Measurements from ENCODE around the gene PRDX2. TPM values are rescaled to one million over a fixed set of nuclear protein-coding genes. Genes with fewer than 3 reads are reported as not detected.

Gene PRDX2
- total and polyA plus RNA-seq, 2 of the 4 experiments (the other 2 are of a cell fraction): 371 to 378 TPM

DNA sequence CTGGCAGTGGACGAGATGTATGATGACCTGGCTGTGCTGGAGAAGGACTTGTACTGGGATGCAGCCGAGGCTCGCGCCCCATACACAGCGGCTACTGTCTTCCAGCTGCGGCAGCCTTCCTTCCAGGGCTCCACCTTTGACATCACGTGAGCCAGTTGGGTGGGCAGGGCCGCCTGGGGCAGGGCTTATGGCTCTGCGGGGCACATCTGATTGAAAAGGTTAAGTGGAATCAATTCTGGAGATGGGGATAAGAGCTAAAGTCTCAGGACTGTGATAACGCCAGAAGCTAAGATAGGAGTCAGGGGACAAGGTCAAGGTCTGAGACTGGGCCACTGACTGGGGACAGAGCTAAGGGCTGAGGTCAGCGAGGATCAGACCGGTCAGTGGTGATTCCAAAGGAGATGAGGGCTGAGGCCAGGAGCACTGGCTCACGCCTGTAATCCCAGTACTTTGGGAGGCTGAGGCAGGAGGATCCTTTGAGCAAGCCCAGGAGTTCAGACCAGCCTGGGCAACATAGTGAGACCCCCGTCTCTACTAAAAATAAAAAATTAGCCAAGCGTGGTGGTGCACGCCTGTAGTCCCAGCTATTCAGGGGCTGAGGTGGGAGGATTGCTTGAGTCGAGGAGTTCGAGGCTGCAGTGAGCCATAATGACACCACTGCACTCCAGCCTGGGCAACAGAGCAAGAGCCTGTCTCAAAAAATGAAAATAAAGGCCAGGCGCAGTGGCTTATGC lies 45.3 kb downstream of the PRDX2 start:
- Histone ChIP-seq H3K18ac (ENCODE audit: low read depth, low read length) (no peak overlapping the region), H2AK9ac (replicated peaks; ENCODE audit: low read depth, low read length, poor library complexity) (no peak overlapping the region), H3K4ac (ENCODE audit: low read depth, low read length) (no peak overlapping the region), H2AK5ac (ENCODE audit: low read depth, low read length) (no peak overlapping the region), H3K79me1 (ENCODE audit: low read depth in 1 of 2, low read length in 2 of 2) (no peaks in the 10 kb centered on the region), H2AFZ (replicated peaks; ENCODE audit: low read length, poor library complexity) (no peak overlapping the region), H3K4me3 (ENCODE audit: insufficient read depth, low read depth, low read length) (no peak overlapping the region), H3K23ac (ENCODE audit: low read depth, low read length) (no peak overlapping the region), H2BK120ac (ENCODE audit: low read depth, low read length) (no peak overlapping the region), H2BK20ac (ENCODE audit: low read depth, low read length) (no peak overlapping the region), H4K5ac (ENCODE audit: low read depth, low read length) (no peak overlapping the region), H4K20me1 (ENCODE audit: insufficient read depth, low read length) (no peaks in the 10 kb centered on the region), H3K14ac (replicated peaks; ENCODE audit: low read depth, low read length) (no peak overlapping the region), H3K36me3 (ENCODE audit: control insufficient read depth, insufficient read depth, low read length) (no peaks in the 10 kb centered on the region), H3K27ac (ENCODE audit: insufficient read depth, low read length) (no peak overlapping the region), H3K56ac (ENCODE audit: extremely low read depth, insufficient read depth, low read length) (no peak overlapping the region), H2BK15ac (ENCODE audit: low read depth, low read length) (no peak overlapping the region), H3K9me3 (ENCODE audit: control insufficient read depth, insufficient read depth, low read length) (no peaks in the 10 kb centered on the region), H3K9ac (ENCODE audit: low read depth, low read length) (no peak overlapping the region), H3K27me3 (ENCODE audit: control insufficient read depth, insufficient read depth, low read length) (peaks cover 15% of the 10 kb centered on the region), H4K8ac (ENCODE audit: low read depth in 2 of 2, low read length in 2 of 2) (no peak overlapping the region), H3K4me2 (ENCODE audit: low read depth, low read length) (no peak overlapping the region), H3K9me1 (ENCODE audit: insufficient read depth, low read length) (no peaks in the 10 kb centered on the region), H2BK5ac (ENCODE audit: low read depth, low read length, poor library complexity, severe bottlenecking) (no peak overlapping the region), H3K4me1 (ENCODE audit: control insufficient read depth, insufficient read depth, low read length) (no peaks in the 10 kb centered on the region), H4K91ac (ENCODE audit: insufficient read depth, low read depth, low read length) (no peak overlapping the region)
- dilution Hi-C loops (cut with HindIII; ENCODE audit: low sequenced_read_pairs, unreplicated experiment): no loop called here
- BruUV-seq (replicated peaks): no TSS peak
- TF ChIP-seq RAD21 (IDR thresholded peaks at IDR 0.05; ENCODE audit: low read length) (no peak), BHLHE40 (IDR thresholded peaks at IDR 0.05; ENCODE audit: low read depth, low read length) (no peak), RFX5 (IDR thresholded peaks at IDR 0.05; ENCODE audit: low read depth, low read length) (no peak), FOS (IDR thresholded peaks at IDR 0.05; ENCODE audit: low read depth, low read length) (no peak), MAFK (IDR thresholded peaks at IDR 0.05; ENCODE audit: low read depth, low read length) (no peak), CEBPB (IDR thresholded peaks at IDR 0.05; ENCODE audit: low read depth, low read length) (no peak)
- TF ChIP-seq, protein P1, sequence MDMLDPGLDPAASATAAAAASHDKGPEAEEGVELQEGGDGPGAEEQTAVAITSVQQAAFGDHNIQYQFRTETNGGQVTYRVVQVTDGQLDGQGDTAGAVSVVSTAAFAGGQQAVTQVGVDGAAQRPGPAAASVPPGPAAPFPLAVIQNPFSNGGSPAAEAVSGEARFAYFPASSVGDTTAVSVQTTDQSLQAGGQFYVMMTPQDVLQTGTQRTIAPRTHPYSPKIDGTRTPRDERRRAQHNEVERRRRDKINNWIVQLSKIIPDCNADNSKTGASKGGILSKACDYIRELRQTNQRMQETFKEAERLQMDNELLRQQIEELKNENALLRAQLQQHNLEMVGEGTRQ (IDR thresholded peaks at IDR 0.05; ENCODE audit: low read depth, low read length): no peak
- in situ Hi-C loops (cut with MboI; ENCODE audit: low sequenced_read_pairs): no loop called here
- intact Hi-C loops (cut with micrococcal nuclease): no loop called here
- DNase-seq: no peak
- ChIA-PET CTCF (interaction anchor here (2.1 kb wide), 1 partner anchor 10 kb away, joined by 11 read pairs; no protein-coding TSS in a partner anchor), POLR2A (ENCODE audit: unreplicated experiment) (no interaction called here)
- 75% methylated on average over 7 of the region's 19 CpGs; no CpG with 5 or more reads in 1 of the 2 experiments for WGBS, 2 experiments (ENCODE audit: extremely low coverage in 2 of 2, insufficient read length in 1 of 2)
- no peak for ATAC-seq (ENCODE audit: low read depth)
